HG02763 (cell line): ENCODE results near the gene FBXW4.

Experiments used
- ATAC-seq: cut with Tn5 transposase; IDR thresholded peaks from one replicate; pipeline ENCODE4 v1.9.1; 2021; ENCODE audit warnings: mild to moderate bottlenecking, moderate library complexity; ENCODE audit not compliant: unreplicated experiment

The FBXW4 gene

DNA sequence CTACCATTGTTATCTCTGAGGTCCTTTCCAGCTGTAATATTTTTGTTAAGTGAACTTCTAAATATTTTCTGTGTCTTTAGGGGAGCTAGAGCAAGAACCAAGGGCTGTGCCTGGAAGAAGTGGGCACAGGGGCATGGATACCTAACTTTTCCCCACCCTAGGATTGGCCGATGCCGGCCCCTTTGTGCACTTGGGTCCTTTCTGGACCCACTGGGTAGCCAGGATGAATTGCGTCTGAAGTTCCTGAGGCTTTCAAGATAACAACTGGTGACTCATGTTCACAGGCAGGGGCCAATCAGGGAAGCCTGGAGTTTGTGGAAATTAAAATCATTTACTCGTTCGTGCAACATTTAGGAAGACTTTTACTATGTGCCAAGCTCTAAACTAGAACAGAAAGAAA, 106.1 kb downstream of the FBXW4 start:
- ATAC-seq: no peak

DNA sequence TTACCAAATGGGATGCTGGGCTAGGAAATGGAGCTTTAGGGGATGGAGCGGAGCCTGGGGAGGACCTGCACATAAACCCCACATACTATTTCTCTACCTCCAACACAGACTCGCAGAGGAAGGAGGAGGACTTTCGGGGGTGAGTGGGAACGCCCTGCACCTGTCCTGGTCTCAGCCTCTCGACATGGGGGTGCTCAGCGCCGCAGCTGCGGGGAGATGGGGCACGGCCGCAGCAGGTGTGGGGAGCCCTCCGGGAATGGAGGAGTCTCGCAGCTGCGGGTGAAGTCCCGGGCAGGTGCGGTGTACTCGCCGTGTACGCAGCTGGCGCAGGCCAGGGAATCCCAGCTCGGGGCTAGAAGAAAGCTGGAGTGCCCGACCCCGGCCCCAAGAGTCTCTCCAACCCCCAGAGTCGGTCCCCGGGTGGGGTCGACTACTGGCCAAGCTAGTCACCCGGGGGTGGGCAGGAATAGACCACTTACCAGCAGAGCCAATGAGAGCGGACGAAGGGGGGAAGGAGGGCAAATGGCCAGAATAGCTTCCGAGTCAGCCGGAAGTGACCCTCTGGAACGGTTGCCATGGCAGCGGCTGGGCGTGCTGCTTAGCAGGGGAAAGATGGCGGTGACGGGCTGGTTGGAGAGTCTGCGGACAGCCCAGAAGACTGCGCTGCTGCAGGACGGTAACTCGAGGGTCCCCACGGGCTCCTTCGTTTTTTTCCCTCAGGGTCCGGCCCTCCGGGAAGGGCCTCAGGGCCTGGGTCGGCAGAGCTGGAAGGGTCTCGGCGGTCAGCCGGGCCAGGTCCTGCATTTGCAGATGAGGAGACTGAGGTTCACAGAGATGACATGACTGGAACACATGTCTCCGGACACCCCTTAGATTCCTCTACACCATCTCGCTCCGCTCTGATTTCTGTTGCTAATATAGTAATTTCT, 107.0 kb downstream of the FBXW4 start, which contains the start of the genes DPCD and POLL:
DPCD (plus strand) TSS at position 597 of the 929 bp plus-strand sequence; CDS start at position 613, 16 bp downstream.
POLL (minus strand) TSS at position 533 of the 929 bp plus-strand sequence. CDS start 897 bp downstream, outside the sequence.
- ATAC-seq: peak; percentile 92

DNA sequence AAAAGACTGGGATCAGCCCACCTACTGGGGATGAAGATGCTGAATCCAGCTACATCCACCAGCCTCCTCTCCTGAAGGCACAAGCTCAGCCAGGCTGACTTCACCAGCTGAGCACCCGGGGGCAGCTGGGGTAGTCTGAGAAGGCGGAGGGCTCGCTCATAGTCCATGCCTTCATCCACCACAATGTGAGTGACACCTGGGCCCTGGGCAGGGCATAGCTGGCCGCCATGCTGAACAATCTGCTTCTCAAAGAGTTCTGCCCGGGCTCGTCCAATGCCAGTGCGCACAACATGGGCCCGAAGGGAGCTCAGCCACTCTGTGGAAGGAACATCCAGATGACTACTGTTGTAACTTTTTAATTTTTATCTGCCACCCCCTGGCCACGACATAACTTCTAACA, 109.1 kb downstream of the FBXW4 start:
- no peak for ATAC-seq

DNA sequence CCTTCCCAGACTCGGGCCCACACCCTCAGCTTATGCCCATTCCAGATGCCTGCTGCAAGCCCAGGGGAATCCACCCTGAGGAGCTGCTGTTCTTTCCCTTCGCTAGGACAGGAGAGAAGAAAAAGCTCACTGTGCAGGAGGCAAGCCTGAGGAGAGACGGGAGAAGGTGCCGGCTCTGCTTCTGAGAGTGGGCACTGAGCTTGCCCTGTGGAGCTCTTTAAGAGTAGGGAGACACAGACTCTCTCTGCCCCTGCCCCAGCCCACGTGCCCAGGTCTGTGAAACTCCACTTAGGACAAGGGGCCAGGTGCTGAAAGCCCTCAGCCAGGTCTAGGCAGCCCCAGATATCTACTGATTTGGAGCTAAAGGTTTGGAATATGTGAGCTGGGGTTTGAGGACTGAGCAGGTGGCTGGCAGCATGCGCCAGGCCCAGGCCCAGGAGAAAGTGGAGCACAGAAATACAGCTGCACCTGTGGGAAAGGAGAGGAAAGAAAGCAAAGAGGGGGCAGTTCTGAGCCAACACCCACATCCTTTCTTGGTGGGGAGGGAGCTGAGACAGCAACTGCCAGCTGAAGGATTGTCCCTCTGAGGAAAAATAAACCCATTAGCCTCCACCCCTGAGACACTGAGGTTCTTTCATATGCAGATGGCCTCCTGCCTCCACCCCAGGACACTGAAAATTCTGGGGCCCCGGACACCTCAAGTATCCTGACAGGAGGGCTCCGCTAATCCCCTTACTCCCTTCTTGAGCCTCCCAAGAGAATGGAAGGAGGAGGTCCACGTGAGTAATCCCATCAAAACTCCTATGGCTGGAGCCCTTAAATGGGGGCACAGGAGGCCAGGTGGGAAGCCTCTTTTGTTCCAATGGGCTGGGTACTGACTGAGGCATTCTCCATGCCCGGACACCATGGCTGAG, 114.2 kb downstream of the FBXW4 start:
- ATAC-seq: no peak

DNA sequence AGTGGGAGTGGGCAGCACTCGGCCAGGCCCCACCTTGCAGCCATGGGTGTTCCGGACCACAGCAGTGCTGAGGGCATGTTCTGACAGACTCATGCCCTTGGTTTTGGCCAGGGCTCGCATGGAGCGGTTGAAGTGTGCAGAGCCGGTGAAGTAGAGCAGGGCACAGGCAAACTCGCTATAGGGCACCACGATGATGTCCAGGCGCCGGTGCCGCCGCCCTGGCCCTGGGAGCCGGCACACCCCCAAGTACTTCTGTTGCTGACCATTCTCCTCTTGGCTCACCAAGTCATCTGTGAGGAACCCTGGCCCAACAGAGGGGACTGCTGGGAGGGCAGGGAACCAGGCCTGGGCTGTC, 115.5 kb downstream of the FBXW4 start:
- ATAC-seq: no peak

DNA sequence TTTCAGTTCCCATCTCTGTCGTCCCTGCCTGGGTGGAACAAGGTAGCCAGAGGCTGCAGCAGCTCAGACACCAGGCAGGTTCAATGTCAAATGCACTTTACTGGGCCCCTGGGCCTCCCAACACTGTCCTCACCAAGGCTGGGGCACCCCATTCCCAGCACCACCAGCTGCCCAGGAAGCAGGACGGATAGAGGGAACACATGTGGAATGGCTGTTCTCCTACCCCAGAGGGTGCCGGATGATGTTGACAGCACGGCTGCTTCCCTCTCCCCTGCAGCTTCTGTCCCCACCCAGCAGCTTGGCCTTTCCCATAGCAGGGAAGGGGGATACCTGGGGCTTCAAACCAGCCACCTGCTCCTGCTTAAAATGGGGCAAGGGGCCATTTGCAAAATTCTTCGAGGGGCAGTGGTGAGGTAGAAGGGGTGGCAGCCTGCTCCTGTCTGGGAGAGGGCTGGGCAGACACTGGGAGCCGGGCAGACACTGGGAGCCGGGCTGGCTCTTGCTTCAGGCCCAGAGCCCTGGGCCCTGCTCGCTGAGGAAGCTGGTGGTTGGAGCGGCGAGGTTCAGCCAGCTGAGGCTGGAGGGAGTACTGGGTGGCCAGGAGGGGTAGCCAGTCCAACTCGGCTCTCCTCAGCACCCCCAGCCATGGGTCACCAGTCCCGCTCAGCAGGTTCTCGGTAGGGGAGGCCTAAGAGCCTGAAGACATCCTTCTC, 116.0 kb downstream of the FBXW4 start:
- no peak for ATAC-seq

DNA sequence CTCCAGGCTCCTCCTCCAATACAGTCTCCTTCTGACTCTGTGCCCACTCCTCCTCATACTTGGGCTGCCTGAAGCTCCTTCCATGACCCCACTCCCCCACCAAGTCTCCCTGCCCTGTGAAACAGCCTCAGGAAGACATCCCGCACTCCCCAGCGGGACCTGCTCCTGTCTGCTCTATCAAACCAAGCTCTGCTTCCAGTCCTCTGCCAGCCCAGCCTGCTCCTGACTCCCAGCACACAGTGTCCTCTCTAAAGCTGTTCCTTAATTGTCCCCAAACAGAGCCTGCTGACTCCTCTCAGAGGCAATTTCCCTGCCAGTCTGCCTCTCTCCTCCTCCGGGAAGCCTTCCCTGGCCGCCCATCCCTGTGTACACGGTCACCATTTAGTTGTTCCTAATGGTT, 116.8 kb downstream of the FBXW4 start:
- ATAC-seq: no peak

DNA sequence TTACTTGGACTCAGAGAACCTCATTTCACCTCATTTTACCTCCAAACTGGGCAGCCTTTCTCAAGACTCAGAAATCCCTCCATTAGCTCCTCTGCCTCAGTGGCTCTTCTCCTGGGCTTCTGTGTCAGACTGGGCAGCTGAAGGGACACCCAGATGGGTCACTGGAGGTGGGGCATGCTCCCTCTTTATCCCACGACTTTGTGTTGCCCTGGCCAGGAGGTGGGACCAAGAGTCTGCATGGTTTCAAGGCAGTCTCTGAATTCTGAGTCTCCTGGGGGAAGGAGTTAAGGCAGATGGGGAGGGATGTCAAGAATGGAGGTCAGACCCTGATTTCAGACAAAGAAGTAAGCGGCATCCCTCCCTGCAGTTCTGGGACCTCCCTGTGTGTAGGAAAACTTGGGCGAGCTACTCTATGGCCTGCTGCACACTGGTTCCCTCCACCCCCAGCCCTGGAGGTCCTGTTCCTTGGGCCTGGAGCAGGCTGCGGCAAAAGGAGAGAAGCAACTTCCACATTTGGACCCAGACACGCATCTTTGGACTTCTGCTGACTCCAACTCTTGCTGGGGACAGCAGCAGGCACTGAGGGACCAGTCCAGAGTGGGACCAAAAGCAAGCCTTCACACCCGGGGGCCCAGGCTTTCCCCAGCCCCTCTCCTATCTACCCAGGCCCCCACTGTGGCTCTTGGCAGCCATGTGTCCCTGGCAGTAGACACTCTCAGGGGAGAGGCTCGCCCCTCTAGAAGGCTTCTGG, 117.7 kb downstream of the FBXW4 start:
- no peak for ATAC-seq

DNA sequence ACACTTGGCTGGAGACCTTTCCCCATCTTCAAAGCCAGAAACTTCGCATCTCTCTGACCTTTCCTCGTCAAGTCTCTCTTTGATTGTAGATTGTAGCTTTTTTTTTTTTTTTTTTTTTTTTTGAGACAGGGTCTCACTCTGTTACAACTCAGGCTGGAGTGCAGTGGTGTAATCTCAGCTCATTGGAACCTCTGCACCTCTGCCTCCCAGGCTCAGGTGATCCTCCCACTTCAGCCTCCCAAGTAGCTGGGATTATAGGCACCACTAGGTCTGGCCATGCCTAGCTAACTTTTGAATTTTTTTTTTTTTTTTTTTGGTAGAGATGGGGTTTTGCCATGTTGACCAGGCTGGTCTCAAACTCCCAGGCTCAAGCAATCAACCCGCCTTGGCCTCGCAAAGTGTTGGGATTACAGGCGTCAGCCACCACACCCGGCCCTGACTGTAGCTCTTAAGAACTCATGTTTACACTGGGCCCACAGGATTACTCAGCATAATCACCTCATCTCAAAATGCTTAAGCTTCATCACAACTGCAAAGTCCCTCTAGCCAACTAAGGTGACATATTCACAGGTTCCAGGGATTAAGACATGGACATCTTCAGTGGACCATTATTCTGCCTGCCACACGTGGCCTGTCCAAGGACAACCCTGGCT, 118.6 kb downstream of the FBXW4 start:
- no peak for ATAC-seq

DNA sequence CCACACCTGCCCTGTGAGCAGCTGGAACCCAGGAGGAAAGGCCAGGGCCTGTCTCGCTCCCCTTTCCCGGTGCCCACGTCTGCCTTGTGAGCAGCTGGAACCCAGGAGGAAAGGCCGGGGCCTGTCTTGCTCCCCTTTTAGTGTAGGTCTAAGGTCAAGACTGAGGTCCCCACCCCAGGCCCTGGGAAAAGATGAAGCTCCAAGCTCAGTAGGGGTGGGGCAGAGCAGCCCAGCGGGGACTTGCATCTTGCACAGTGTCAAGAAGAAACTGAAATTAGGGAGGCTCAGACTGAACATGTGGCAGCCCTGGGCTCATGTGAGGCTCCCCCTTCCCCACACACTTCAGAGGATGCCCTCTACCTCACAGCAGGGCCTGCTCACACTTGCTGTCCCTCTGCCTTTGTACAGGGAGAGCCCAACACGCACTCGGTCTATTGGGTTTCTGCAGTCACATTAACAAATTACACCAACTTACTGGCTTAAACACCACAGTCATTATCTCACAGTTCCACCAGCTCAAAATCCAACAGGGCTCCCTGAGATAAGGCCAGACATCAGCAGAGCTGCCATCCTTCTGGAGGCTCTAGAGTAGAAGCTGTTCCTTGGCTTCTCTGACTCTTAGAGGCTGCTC, 119.3 kb downstream of the FBXW4 start:
- ATAC-seq: no peak

DNA sequence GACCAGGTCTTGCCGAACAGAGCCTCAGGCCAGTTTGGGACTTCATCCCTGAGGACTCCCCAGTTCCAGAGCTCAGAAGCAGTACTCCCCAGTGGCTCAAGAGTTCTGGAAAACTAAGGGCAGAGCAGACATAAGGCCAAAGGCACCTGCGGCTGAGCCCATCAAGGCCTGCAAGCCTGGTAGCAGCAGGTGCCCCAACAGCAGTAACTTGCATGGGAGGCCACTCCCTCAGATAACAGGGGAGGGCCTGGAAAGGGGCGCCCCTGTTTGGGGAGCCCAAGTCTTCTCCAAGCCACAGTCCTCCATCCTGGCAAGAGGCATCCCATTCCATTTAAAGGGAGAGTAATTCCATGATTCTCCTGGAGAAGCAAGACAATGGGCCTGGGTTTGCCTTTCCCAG, 119.9 kb downstream of the FBXW4 start:
- ATAC-seq: no peak

DNA sequence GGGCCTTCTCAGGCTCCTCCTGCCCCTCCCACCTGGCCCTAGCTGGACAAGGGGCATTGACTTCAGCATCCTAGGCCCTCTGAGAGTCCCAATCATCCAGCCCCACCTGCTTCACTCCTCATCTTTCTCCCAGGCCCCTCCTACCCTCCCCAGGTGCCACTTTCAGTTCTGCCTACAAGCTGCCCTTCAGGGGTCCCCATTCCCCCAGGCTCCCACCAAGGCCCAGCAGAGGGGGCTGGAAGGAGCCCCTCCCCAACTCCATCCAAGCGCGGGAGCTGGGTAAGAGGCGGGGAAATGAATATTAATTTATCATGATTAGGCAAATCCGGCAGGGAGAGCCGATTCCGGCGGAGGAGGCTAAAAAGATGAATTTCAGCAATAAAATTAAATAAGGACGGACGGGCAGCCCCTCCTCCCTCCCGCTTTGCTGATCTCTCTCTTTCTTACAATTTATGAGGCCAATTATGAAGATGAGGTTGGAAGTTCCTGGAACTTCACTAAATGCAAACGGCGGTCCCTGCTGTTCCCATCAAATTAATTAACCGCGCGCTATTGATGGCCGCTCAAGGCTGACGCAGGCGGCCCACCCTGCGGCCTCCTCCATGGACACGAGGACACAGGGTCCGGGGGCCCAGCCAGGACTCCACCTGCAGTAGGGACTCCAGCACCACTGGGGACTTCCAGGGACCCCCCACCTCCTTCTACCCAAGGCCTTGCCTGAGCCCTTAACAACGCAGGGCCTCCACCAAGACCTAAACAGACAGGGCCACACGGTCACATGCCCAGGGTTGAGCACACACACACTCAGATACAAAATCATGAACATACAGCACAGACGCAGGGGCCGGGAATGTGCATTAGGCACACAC, 120.9 kb downstream of the FBXW4 start:
- ATAC-seq: no peak

DNA sequence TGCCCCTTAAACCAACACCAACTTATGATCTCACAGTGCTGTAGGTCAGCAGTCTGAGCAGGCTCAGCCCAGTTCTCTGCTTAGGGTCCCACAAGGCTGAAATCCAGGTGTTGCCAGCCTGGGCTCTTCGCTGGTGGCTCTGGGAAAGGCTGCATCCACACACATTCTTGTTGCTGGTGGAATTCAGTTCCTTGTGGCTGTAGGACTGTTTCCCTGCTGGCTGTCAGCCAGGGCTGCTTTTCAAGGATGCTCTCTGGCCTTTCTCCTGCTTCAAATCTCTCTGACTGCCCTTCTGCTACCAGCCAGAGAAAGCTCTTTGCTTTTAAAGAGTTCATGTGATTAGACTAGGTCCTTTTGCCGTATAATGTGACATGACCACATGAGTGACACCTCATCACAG, 122.2 kb downstream of the FBXW4 start:
- ATAC-seq: no peak

DNA sequence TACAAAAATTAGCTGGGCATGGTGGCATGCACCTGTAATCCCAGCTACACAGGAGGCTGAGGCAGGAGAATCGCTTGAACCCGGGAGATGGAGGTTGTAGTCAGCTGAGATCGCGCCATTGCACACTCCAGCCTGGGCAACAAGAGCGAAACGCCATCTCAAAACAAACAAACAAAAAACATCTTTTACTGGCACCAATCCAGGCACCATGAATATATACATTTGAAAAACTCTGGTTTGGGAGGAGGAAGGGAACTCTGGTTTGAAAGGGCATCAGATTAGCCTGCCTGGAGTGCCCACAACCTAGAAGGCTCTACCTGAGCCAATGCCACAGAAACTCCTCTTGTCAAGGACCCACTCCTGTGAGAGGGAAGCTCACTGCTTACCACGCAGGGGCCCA, 122.8 kb downstream of the FBXW4 start:
- ATAC-seq: no peak

DNA sequence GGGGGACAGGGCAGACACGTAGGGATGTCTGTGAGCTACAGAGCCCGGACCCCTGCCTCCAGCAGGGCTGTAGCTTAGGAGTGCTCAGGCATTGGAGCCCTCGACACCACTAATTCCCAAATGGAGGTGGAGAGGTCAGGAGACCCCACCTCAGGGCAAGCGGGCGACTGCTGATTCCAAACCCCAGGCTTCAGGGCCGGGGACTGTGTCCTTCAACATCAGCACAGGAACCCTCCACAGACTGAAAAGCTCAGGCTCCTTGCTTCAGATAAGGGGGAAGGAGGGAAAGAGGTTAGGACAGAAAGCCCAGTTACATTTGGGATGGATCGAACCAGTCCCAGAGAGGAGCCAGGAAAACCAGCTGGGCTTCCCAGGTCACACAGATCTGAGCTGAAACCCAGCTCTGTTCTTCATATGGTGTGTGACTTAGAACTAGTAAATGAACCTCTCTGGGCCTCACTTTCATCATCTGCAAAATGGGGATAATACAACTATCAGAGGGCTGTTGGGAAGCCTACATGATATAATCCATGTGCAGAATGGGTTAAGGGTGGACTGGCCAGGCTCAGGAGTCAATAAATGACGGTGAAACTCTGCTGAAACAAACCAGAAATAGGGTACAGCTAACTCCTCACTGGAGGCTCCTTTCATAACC, 123.6 kb downstream of the FBXW4 start:
- no peak for ATAC-seq

DNA sequence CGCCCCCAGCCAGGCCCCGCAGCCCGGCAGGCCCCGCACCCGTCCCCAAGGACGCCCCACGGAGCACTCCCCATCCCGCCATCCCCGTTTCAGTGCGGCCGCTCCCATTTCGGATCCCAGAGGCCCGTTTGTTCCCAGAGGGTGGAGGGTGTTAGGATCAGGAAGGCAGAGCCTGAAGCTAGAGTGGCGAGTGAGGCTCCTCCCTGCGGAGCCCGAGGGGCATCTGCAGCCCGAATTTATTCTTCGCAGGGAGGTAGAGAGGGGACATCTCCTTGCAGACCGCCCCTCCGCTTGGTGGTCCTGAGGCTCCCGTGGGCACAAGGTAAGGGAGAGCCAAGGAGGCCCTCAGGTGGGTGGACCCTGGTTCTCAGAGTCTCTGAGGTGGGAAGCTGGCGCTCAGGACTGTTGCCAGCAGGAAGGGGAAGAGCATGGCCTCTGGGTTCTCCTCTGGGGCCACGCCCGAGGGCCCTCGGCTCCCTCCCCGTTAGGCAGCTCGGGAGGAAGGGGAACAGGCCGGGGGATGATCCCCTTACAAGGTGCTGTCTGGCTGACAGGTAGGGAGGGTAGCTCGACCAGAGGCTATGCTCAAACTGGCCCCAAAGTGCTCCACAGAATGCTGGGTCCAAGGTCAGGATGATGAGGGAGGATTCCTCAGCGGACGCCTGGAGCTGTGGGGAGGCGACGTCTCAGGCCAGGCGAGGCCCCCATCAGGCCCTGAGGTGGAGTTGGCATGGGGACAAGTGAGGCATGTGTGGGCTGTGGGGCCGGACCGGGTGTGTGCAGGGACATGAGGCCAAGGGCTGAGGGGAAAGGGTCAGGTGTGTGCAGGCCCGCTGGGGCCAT, 124.3 kb downstream of the FBXW4 start:
- no peak for ATAC-seq
